H1 (cell line): ENCODE data around the gene CAMK2N2. TPM values are rescaled to one million over a fixed set of nuclear protein-coding genes. Genes with fewer than 3 reads are reported as not detected.

ENCODE experiments used
- ASH2L ChIP-seq: fragments of 200-600, 300-600 bp; sonication (generic); IDR thresholded peaks from one replicate; pipeline ENCODE4 v1.7.1; 2017; ENCODE audit warnings: low read length
- CHD2 ChIP-seq: IDR thresholded peaks from 2 replicates; pipeline ENCODE4 v1.6.1; 2012; ENCODE audit warnings: low read length, improper control_type of control experiment
- JUND ChIP-seq: IDR thresholded peaks from 2 replicates; pipeline ENCODE4 v1.6.1; 2011; ENCODE audit warnings: mild to moderate bottlenecking, improper control_type of control experiment, low read length
- POLR2AphosphoS5 ChIP-seq: IDR thresholded peaks from 2 replicates; pipeline ENCODE4 v1.6.1; 2011; ENCODE audit warnings: low read depth, low read length
- polyA plus RNA-seq, 7 experiments: library from polyadenylated mRNA; depleted of rRNA in 3 of 7; stranded (reverse) in 5 of 7; unstranded in 2 of 7; fragments of >200 nt in 5 of 7; fragments of 200-250 nt in 2 of 7; gene quantifications; 1 replicate in 5 of 7; 2 replicates in 1 of 7; 4 replicates in 1 of 7; pipeline versions ENCODE4 v1.2.1 to v1.2.3, GENCODE V29; 2011 to 2013; ENCODE audit warnings: missing spikeins in 2 of 7, mixed read lengths in 2 of 7
- total RNA-seq: library from RNA; stranded (reverse); fragmentation: NEBNext Ultra II Directional; extraction: Animal tissue kit (Norgen Biotek cat#: 25700); gene quantifications from 2 replicates; pipeline ENCODE4 v1.2.1, GENCODE V29; 2021
- TF ChIP-seq, protein P1 (sequence below): fragments of 300-600 bp; sonication (generic); IDR thresholded peaks from 2 replicates; pipeline ENCODE4 v1.7.1; 2012; ENCODE audit warnings: low read length, moderate library complexity, mild to moderate bottlenecking, inconsistent platforms; ENCODE audit not compliant: insufficient replicate concordance
- TF ChIP-seq, protein P2 (sequence below): IDR thresholded peaks from 2 replicates; pipeline ENCODE4 v1.6.1; 2011; ENCODE audit warnings: low read depth, mild to moderate bottlenecking, low read length; ENCODE audit not compliant: insufficient read depth

Gene CAMK2N2
- total and polyA plus RNA-seq, 2 of the 8 experiments (the other 6 are each of a cell fraction or from before 2014, with no cell fraction given) = 4.0 to 17.7 TPM

DNA sequence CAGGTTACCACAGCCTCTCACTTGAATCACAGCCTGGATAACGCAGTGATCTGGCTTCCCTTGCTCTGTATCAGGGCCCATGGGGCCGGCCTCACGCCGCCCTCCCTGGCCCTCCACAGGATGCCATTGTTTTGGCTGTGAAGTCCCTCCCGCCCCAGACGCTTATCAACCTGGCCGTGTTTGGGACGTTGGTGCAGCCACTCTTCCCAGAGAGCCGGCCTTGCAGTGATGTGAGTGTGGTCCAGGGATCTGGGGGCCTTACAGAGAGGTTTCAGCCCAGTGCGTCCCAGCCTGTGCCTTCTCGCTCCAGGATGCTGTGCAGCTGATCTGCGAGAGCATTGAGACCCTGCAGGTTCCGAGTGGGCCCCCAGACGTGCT lies 25.3 kb downstream of the CAMK2N2 start (continued):
- TF ChIP-seq, protein P1, sequence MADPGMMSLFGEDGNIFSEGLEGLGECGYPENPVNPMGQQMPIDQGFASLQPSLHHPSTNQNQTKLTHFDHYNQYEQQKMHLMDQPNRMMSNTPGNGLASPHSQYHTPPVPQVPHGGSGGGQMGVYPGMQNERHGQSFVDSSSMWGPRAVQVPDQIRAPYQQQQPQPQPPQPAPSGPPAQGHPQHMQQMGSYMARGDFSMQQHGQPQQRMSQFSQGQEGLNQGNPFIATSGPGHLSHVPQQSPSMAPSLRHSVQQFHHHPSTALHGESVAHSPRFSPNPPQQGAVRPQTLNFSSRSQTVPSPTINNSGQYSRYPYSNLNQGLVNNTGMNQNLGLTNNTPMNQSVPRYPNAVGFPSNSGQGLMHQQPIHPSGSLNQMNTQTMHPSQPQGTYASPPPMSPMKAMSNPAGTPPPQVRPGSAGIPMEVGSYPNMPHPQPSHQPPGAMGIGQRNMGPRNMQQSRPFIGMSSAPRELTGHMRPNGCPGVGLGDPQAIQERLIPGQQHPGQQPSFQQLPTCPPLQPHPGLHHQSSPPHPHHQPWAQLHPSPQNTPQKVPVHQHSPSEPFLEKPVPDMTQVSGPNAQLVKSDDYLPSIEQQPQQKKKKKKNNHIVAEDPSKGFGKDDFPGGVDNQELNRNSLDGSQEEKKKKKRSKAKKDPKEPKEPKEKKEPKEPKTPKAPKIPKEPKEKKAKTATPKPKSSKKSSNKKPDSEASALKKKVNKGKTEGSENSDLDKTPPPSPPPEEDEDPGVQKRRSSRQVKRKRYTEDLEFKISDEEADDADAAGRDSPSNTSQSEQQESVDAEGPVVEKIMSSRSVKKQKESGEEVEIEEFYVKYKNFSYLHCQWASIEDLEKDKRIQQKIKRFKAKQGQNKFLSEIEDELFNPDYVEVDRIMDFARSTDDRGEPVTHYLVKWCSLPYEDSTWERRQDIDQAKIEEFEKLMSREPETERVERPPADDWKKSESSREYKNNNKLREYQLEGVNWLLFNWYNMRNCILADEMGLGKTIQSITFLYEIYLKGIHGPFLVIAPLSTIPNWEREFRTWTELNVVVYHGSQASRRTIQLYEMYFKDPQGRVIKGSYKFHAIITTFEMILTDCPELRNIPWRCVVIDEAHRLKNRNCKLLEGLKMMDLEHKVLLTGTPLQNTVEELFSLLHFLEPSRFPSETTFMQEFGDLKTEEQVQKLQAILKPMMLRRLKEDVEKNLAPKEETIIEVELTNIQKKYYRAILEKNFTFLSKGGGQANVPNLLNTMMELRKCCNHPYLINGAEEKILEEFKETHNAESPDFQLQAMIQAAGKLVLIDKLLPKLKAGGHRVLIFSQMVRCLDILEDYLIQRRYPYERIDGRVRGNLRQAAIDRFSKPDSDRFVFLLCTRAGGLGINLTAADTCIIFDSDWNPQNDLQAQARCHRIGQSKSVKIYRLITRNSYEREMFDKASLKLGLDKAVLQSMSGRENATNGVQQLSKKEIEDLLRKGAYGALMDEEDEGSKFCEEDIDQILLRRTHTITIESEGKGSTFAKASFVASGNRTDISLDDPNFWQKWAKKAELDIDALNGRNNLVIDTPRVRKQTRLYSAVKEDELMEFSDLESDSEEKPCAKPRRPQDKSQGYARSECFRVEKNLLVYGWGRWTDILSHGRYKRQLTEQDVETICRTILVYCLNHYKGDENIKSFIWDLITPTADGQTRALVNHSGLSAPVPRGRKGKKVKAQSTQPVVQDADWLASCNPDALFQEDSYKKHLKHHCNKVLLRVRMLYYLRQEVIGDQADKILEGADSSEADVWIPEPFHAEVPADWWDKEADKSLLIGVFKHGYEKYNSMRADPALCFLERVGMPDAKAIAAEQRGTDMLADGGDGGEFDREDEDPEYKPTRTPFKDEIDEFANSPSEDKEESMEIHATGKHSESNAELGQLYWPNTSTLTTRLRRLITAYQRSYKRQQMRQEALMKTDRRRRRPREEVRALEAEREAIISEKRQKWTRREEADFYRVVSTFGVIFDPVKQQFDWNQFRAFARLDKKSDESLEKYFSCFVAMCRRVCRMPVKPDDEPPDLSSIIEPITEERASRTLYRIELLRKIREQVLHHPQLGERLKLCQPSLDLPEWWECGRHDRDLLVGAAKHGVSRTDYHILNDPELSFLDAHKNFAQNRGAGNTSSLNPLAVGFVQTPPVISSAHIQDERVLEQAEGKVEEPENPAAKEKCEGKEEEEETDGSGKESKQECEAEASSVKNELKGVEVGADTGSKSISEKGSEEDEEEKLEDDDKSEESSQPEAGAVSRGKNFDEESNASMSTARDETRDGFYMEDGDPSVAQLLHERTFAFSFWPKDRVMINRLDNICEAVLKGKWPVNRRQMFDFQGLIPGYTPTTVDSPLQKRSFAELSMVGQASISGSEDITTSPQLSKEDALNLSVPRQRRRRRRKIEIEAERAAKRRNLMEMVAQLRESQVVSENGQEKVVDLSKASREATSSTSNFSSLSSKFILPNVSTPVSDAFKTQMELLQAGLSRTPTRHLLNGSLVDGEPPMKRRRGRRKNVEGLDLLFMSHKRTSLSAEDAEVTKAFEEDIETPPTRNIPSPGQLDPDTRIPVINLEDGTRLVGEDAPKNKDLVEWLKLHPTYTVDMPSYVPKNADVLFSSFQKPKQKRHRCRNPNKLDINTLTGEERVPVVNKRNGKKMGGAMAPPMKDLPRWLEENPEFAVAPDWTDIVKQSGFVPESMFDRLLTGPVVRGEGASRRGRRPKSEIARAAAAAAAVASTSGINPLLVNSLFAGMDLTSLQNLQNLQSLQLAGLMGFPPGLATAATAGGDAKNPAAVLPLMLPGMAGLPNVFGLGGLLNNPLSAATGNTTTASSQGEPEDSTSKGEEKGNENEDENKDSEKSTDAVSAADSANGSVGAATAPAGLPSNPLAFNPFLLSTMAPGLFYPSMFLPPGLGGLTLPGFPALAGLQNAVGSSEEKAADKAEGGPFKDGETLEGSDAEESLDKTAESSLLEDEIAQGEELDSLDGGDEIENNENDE = no peak
- TF ChIP-seq JUND = no peak
- no peak for TF ChIP-seq CHD2
- TF ChIP-seq, protein P2, sequence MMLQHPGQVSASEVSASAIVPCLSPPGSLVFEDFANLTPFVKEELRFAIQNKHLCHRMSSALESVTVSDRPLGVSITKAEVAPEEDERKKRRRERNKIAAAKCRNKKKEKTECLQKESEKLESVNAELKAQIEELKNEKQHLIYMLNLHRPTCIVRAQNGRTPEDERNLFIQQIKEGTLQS = no peak
- TF ChIP-seq ASH2L = no peak
- TF ChIP-seq POLR2AphosphoS5 = no peak
